Epithelial cell of proximal tubule (primary cell): ENCODE data around the gene IL23A. TPM values are rescaled to one million over a fixed set of nuclear protein-coding genes. Genes with fewer than 3 reads are reported as not detected.

Experiments used
- DNase-seq: peaks from one replicate; pipeline ENCODE4 v3.0.0-alpha.2; 2011; ENCODE audit warnings: low read depth
- H3K4me3 ChIP-seq: 2 replicates; pipeline ENCODE4 v1.5.1; 2011; ENCODE audit warnings: low read depth, mild to moderate bottlenecking, low read length
- total RNA-seq: library from RNA; depleted of rRNA; stranded (reverse); fragments of >200 nt; gene quantifications from 2 replicates; pipeline ENCODE4 v1.2.3, GENCODE V29; 2015
- TF ChIP-seq, protein P1 (sequence below): conservative IDR thresholded peaks from 2 replicates; pipeline ENCODE4 v1.5.1; 2012; ENCODE audit warnings: low read depth, mild to moderate bottlenecking, low read length

The IL23A gene
- total RNA-seq, 1 donor from 2014 or later: 26.1 TPM

DNA sequence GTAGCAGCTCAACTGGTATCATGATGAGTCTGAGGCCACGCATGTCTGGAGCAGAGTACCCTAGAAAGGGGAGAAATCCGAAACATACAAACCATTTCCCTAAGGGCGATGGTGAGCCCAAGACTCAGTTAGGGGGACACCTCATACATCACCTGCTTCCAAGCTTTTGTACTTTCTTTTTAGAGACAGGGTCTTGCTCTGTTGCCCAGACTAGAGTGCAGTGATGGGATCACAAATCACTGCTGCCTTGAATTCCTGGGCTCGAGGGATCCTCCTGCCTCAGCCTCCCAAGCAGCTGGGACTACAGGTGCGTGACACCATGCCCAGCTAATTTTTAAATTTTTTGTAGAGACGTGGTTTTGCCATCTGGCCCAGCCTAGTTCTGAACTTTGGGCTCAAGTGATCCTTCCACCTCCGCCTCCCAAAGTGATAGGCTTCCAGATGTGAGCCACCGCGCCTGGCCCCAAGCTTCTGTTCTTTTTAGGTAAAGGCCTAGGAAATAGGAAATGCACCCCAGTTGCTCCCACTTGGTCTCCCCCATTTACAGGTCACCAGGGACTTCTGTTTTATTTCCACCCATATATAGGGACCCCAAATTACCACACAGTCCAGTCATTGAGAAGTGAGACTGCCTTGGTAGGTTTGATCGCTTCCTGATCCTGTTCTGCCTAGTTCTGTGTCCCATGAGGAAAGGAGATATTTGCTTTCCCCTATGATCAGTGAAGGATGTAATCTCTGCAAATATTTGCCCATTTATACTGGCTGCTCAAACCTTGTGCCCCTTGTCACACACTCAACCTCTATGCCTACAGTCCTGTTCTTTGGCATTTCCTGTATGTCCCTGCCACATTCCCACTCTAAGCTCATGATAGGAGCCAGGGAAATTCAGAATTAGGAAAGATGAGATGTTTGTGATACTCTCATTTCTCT lies 23.7 kb downstream of the IL23A start, which contains the start of gene APOF:
TSS of gene APOF (minus strand) at position 728 of the 930 bp plus-strand sequence. CDS start at position 616, 112 bp downstream.
- DNase-seq: no peak
- no peak within 1 kb of the TSS for H3K4me3 ChIP-seq
- TF ChIP-seq, protein P1, sequence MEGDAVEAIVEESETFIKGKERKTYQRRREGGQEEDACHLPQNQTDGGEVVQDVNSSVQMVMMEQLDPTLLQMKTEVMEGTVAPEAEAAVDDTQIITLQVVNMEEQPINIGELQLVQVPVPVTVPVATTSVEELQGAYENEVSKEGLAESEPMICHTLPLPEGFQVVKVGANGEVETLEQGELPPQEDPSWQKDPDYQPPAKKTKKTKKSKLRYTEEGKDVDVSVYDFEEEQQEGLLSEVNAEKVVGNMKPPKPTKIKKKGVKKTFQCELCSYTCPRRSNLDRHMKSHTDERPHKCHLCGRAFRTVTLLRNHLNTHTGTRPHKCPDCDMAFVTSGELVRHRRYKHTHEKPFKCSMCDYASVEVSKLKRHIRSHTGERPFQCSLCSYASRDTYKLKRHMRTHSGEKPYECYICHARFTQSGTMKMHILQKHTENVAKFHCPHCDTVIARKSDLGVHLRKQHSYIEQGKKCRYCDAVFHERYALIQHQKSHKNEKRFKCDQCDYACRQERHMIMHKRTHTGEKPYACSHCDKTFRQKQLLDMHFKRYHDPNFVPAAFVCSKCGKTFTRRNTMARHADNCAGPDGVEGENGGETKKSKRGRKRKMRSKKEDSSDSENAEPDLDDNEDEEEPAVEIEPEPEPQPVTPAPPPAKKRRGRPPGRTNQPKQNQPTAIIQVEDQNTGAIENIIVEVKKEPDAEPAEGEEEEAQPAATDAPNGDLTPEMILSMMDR: no peak

DNA sequence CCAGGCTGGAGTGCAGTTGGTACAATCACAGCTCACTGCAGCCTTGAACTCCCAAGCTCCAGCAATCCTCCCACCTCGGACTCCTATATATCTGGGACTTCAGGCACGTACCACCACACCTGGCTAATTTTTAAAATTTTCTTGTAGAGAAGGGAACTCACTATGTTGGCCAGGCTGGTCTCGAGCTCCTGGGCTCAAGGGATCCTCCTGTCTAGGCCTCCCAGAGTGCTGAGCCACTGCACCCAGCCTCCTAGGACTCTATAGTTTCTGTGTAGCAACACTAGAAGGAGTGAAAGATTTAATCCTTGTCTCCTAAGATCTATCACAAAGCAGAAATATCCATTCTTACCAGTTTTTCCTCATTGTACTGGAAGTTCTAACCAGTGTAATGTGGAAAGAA lies 28.3 kb downstream of the IL23A start:
- no peak overlapping the region for H3K4me3 ChIP-seq

DNA sequence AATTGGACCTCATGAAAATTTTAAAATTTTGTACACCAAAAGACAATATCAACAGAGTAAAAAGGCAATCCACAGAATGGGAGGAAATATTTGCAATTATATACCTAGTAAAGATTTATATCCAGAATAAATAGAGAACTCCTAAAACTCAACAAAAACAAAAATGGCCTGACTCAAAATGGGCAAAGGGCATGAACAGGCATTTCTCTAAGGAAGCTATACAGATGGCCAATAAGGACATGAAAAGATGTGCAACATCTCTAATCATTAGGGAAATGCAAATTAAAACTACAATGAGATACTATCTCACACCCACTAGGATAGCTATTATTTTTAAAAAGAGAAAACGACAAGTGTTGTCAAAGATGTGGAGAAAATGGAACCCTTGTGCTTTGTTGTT lies 34.8 kb downstream of the IL23A start:
- no peak overlapping the region for H3K4me3 ChIP-seq
- no peak for DNase-seq
- TF ChIP-seq, protein P1: no peak

More for the DNA sequence above, 28.3 kb downstream of the IL23A start:
- DNase-seq: no peak
- TF ChIP-seq, protein P1: no peak

DNA sequence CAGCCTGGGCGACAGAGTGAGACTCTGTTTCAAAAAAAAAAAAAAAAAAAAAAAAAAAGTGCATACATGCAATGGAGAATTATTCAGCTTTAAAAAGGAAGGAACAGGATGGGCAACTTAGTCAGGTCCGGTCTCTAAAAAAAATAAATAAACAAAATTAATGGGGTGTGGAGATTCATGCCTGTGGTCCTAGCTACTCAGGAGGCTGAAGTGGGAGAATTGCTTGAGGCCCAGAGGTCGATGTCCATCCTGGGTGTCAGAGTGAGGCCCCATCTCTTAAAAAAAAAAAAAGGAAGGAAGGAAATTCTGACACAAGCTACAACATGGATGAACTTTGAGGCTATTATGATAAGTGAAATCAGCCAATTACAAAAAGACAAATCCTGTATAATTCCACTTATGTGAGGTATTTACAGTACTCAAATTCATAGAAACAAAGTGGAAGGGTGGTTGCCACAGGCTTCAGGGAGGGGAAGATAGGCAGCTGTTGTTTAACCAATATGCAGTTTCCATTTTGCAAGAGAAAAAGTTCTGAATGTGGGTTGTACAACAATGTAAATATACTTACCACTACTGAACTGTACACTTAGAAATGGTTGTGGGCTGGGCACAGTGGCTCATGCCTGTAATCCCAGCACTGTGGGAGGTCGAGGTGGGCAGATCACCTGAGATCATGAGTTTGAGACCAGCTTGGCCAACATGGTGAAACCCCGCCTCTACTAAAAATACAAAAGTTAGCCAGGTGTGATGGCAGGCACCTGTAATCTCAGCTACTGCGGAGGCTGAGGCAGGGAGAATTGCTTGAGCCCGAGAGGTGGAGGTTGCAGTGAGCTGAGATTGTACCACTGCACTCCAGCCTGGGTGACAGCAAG lies 36.3 kb downstream of the IL23A start:
- DNase-seq: no peak
- no peak overlapping the region for H3K4me3 ChIP-seq
- TF ChIP-seq, protein P1: no peak

DNA sequence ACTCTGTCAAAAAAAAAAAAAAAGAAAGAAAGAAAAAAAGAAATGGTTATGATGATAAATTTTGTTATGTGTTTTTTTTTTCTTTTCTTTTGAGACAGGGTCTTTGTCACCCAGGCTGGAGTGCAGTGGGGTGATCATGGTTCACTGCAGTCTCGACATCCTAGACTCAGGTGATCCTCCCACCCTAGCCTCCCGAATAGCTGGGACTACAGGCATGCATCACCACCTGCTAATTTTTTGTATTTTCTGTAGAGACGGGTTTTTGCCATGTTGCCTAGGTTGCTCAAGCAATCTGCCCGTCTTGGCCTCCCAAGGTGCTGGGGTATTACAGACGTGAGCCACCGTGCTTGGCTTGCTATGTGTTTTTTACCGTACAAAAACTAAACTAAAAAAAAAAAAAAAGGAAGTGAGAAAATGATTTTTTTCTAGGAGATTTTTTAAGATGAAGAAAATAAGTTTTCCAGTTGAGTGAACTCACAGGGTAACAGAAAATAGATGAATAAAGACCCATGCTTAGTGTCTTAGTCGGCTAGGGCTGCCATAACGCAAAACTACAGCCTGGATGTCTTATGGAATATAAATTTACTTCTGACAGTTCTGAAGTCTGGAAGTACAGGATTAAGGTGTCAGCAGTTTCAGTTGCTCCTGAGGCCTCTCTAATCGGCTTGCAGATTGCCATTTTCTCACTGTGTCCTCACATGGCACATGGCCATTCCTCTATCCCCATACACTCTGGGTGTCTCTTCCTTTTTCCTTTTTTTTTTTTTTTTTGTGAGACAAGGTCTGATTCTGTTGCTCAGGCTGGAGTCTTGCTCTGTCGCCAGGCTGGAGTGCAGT lies 37.1 kb downstream of the IL23A start:
- no peak for DNase-seq
- TF ChIP-seq, protein P1: no peak
- no peak overlapping the region for H3K4me3 ChIP-seq

DNA sequence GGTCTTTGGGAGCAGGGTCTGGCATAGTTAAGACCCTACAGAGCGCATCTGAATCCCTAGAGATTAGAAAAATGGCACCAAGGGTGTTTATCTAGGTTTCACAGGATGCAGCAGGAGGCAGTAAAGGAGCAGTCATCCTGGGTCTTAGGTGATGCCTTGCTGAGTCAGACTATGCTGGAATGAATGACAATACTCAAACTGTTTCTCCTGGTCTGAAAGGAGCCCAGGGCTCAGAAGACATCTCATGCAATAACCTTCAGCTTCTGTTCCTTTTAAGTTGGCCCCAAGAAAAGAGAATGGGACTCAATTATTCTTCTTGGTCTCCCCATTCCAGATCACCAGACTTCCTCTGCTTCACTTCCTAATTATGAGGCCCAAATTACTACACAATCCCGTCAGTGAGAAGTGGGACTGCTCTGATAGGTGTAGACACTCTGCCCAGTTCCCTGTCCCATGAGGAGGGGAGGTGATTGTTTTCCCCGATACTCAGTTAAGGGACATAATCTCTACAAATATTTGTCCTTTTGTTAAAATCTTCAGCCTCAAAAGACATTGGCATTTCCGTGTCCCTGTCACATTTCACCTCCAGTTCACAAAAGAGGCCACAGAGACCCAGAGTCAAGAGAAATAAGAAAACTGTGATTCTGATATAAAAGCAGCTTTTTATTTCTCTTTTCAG lies 38.8 kb downstream of the IL23A start:
- TF ChIP-seq, protein P1: peak; percentile 71
- no peak overlapping the region for H3K4me3 ChIP-seq
- peak; percentile 32 for DNase-seq
